Adrenal gland (tissue), 5 donors: ENCODE data around the gene TSPYL2.

Experiments
- CTCF ChIP-seq, 6 experiments: fragments of 450-650 bp in 4 of 6; fragments of 200-600 bp in 2 of 6; sonication (generic) in 1 of 6; IDR thresholded peaks; 1 replicate in 5 of 6; 2 replicates in 1 of 6; pipeline versions ENCODE4 v1.5.1 to v1.8.0; 2016 to 2021; ENCODE audit warnings: antibody characterized with exemption in 6 of 6, mild to moderate bottlenecking in 2 of 6, moderate library complexity in 1 of 6
- POLR2A ChIP-seq, 2 donors: fragments of 450-650 bp; IDR thresholded peaks; one replicate each; pipeline ENCODE4 v1.6.1; 2017; ENCODE audit warnings: antibody characterized with exemption in 2 of 2, mild to moderate bottlenecking in 2 of 2, moderate library complexity in 1 of 2
- donor health status: DM: no; HTN: no; CAD: no.

GRCh38 chrX:53081925-53082772, at the start of gene TSPYL2:
- TF ChIP-seq CTCF (IDR thresholded peaks at IDR 0.05), result no peak
- peak; percentile 99 for TF ChIP-seq POLR2A (IDR thresholded peaks at IDR 0.05)
